ENCODE results near the gene CER1. TPM values are rescaled to one million over a fixed set of nuclear protein-coding genes. Genes with fewer than 3 reads are reported as not detected.
A peak's percentile ranks its signal among the peaks of the same experiment; 100 is the strongest.

Gene CER1
- total RNA-seq (2014; rRNA removed; shearing (Covaris generic)) (not detected in 2 replicates), polyA plus RNA-seq (2016; fragmentation: Nextera tagmentation; extraction: Ambion mirVana) (not detected in 2 replicates)

DNA sequence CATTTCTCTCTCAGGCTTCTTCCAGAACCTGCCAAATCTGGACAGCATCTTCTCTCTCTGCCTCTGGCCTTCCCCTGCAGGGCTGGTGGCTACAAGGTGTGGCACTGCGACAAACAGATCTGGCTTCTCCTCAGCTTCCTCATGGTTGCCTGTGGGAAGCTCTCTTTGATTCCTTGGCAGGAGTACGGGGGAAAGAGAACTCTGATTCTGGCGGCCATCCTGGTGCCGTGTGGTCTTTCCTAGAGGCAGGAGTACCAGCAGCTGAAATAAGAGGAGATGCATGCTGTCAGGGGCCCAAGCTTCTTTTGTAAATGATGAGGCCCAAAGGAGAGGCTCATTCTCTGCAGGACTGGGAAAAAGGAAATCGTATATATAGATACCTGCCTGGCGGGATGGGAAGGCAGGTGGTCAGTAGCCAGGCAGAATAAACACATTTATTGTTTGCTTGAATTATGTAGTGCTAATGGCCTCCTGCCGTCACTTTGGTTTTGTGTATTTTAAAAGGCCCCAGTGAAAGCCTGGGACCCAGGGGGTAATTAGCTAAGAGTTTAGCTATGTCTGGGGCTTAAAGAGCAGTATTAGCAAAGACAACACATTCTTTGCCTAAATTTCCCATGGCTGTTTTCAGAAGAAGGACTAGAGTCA lies at the start of gene CER1:
Gene CER1 (minus strand): TSS at position 343 of the 645 bp plus-strand sequence. CDS start 61 bp downstream, at position 282.
- H4K20me1 ChIP-seq (ENCODE audit: insufficient read depth) = no peaks in the 10 kb centered on the region
- no peak for DNase-seq
- H3F3A ChIP-seq (ENCODE audit: insufficient read depth) = no peaks in the 10 kb centered on the region
- H3K27me3 ChIP-seq (replicated peaks; ENCODE audit: insufficient read depth) = peaks cover 11% of the 10 kb centered on the region
- H3K36me3 ChIP-seq (ENCODE audit: low read depth) = no peaks in the 10 kb centered on the region
- no peak within 1 kb of the TSS for H3K4me3 ChIP-seq
- TF ChIP-seq EZH2phosphoT487 (IDR thresholded peaks at IDR 0.05; ENCODE audit: insufficient read depth, low read depth) (no peak), EZH2 (IDR thresholded peaks at IDR 0.05; ENCODE audit: insufficient read depth, poor library complexity, severe bottlenecking) (no peak)
- no peaks in the 10 kb centered on the region for H3K4me1 ChIP-seq (ENCODE audit: insufficient read depth)
- in situ Hi-C loops (cut with MboI) = no loop called here
- no peak within 1 kb of the TSS for H3K9ac ChIP-seq
- no peaks in the 10 kb centered on the region for H3K9me2 ChIP-seq (ENCODE audit: insufficient read depth)
- no peak within 1 kb of the TSS for H3K4me2 ChIP-seq (ENCODE audit: unreplicated experiment)
- no peak within 1 kb of the TSS for H2AFZ ChIP-seq
- no peak within 1 kb of the TSS for H3K27ac ChIP-seq
- WGBS, 2 experiments (ENCODE audit: low coverage in 1 of 2, low lambda C conversion rate in 2 of 2, missing lambda C conversion rate in 2 of 2) = 12 to 18% methylated on average over 7 of the region's 7 CpGs
- H3K79me2 ChIP-seq (ENCODE audit: insufficient read depth) = no peaks in the 10 kb centered on the region
- H3K9me3 ChIP-seq (ENCODE audit: low read depth) = no peaks in the 10 kb centered on the region

GRCh38 chr9:14770592-14770991 lies 48.1 kb upstream of the CER1 start:
- TF ChIP-seq EZH2phosphoT487 (IDR thresholded peaks at IDR 0.05; ENCODE audit: insufficient read depth, low read depth) = no peak
- no peak for TF ChIP-seq EZH2 (IDR thresholded peaks at IDR 0.05; ENCODE audit: insufficient read depth, poor library complexity, severe bottlenecking)
- H3K36me3 ChIP-seq (ENCODE audit: low read depth) = no peaks in the 10 kb centered on the region
- DNase-seq = no peak
- no peaks in the 10 kb centered on the region for H3F3A ChIP-seq (ENCODE audit: insufficient read depth)
- WGBS, 2 experiments (ENCODE audit: low coverage in 1 of 2, low lambda C conversion rate in 2 of 2, missing lambda C conversion rate in 2 of 2) = 59 to 69% methylated on average over 7 of the region's 7 CpGs
- no peaks in the 10 kb centered on the region for H3K4me1 ChIP-seq (ENCODE audit: insufficient read depth)
- H3K4me3 ChIP-seq = no peak overlapping the region
- H3K9me3 ChIP-seq (ENCODE audit: low read depth) = no peaks in the 10 kb centered on the region
- no peak overlapping the region for H2AFZ ChIP-seq
- no peaks in the 10 kb centered on the region for H3K79me2 ChIP-seq (ENCODE audit: insufficient read depth)
- H3K27me3 ChIP-seq (replicated peaks; ENCODE audit: insufficient read depth) = no peaks in the 10 kb centered on the region
- H3K27ac ChIP-seq = no peak overlapping the region
- in situ Hi-C loops (cut with MboI) = no loop called here
- H3K4me2 ChIP-seq (ENCODE audit: unreplicated experiment) = no peak overlapping the region
- H3K9me2 ChIP-seq (ENCODE audit: insufficient read depth) = no peaks in the 10 kb centered on the region
- no peak overlapping the region for H3K9ac ChIP-seq
- no peaks in the 10 kb centered on the region for H4K20me1 ChIP-seq (ENCODE audit: insufficient read depth)

GRCh38 chr9:14769230-14769571 lies 46.7 kb upstream of the CER1 start:
- Histone ChIP-seq H3K4me3 (no peak overlapping the region), H3K79me2 (ENCODE audit: insufficient read depth) (no peaks in the 10 kb centered on the region), H3K9me3 (ENCODE audit: low read depth) (no peaks in the 10 kb centered on the region), H3K27ac (no peak overlapping the region), H2AFZ (0 out of 2 replicates have a peak overlapping the region, but pooled peaks have one; percentile 74), H3K9me2 (ENCODE audit: insufficient read depth) (no peaks in the 10 kb centered on the region), H3F3A (ENCODE audit: insufficient read depth) (no peaks in the 10 kb centered on the region), H3K27me3 (replicated peaks; ENCODE audit: insufficient read depth) (no peaks in the 10 kb centered on the region), H3K4me1 (ENCODE audit: insufficient read depth) (no peaks in the 10 kb centered on the region), H3K4me2 (ENCODE audit: unreplicated experiment) (no peak overlapping the region), H3K36me3 (ENCODE audit: low read depth) (no peaks in the 10 kb centered on the region), H4K20me1 (ENCODE audit: insufficient read depth) (no peaks in the 10 kb centered on the region), H3K9ac (no peak overlapping the region)
- in situ Hi-C loops (cut with MboI) = loop anchor here (10.0 kb wide), 1 partner anchor 154 kb away; no protein-coding TSS in a partner anchor
- no peak for TF ChIP-seq EZH2 (IDR thresholded peaks at IDR 0.05; ENCODE audit: insufficient read depth, poor library complexity, severe bottlenecking)
- no peak for TF ChIP-seq EZH2phosphoT487 (IDR thresholded peaks at IDR 0.05; ENCODE audit: insufficient read depth, low read depth)
- peak; percentile 34 for DNase-seq
- WGBS, 2 experiments (ENCODE audit: low coverage in 1 of 2, low lambda C conversion rate in 2 of 2, missing lambda C conversion rate in 2 of 2) = 29 to 31% methylated on average over 3 of the region's 3 CpGs

DNA sequence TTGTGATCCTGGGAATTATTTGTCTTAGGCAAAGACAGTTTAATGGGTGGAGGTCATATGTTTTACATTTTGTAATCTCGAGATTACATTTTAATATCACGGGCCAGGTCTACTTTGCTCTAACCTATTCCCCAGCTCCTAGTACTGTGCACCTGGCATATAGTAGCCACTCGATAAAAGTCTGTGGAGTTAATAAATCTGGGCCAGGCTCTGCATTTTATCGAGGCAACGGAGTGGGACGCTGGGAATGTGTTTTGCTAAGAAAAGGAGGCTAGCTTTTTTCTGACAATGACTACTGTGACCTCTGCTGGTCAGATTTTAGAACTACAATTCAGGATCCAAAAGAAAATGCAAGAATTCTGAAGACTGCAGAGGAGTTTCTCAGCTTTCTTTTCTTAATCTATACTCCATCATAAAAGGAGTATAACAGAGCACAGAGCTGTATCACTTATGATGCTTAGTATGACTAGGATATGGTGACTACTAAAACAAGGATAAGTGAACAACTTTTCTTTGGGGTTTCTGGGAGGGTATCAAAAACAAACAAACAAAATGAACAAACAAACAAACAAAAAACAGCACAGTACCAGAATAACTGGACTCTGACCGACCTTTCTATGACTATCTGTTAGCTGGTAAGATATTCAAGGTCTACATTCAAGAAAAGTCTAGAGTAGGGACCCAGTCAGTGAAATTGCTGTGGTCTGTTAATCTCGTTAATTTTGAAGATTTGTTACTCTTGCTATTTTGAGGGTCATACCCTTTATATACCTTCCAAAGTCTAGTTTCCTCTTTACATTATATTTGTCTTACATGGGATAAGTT lies 46.1 kb upstream of the CER1 start:
- Histone ChIP-seq H3K9ac (no peak overlapping the region), H3K79me2 (ENCODE audit: insufficient read depth) (no peaks in the 10 kb centered on the region), H3K9me2 (ENCODE audit: insufficient read depth) (no peaks in the 10 kb centered on the region), H3K9me3 (ENCODE audit: low read depth) (no peaks in the 10 kb centered on the region), H3K36me3 (ENCODE audit: low read depth) (no peaks in the 10 kb centered on the region), H3F3A (ENCODE audit: insufficient read depth) (no peaks in the 10 kb centered on the region), H3K4me2 (ENCODE audit: unreplicated experiment) (peak overlapping the region; percentile 90), H3K4me3 (peak overlapping the region; percentile 58), H3K4me1 (ENCODE audit: insufficient read depth) (no peaks in the 10 kb centered on the region), H3K27me3 (replicated peaks; ENCODE audit: insufficient read depth) (no peaks in the 10 kb centered on the region), H2AFZ (peak overlapping the region; percentile 74), H4K20me1 (ENCODE audit: insufficient read depth) (no peaks in the 10 kb centered on the region), H3K27ac (no peak overlapping the region)
- peak; percentile 69 for DNase-seq
- in situ Hi-C loops (cut with MboI) = loop anchor here (10.0 kb wide), 1 partner anchor 154 kb away; no protein-coding TSS in a partner anchor
- WGBS, 2 experiments (ENCODE audit: low coverage in 1 of 2, low lambda C conversion rate in 2 of 2, missing lambda C conversion rate in 2 of 2) = 8 to 13% methylated on average over 8 of the region's 8 CpGs
- no peak for TF ChIP-seq EZH2 (IDR thresholded peaks at IDR 0.05; ENCODE audit: insufficient read depth, poor library complexity, severe bottlenecking)
- TF ChIP-seq EZH2phosphoT487 (IDR thresholded peaks at IDR 0.05; ENCODE audit: insufficient read depth, low read depth) = no peak
